ENCODE measurements around the gene ST14.

ST14 gene

DNA sequence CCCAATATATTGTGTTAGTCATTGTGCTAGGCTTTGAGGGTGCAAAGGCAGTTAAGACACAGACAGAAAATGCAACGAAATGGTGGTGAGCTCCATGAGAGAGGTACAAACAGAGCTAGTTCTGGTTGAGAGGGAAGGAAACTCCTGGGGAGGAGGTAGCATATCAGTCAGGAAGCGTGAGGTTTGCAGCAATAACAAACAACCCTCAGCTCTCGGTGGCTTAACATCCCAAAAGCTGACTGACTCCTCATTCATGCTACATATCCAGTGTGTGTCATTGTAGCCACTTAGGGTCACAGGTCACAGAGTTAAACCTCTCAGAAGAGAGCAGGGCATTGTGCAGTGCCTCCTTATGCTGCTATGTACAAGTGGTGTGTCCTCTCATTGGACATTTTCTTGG, 1.7 kb upstream of the ST14 start:
- TF ChIP-seq CTCF (IDR thresholded peaks at IDR 0.05; ENCODE audit: extremely low read depth, missing control alignments): no peak
- no peak for DNase-seq (ENCODE audit: low spot score)

- TF ChIP-seq CTCF (IDR thresholded peaks at IDR 0.05; ENCODE audit: extremely low read depth, missing control alignments): no peak
- DNase-seq (ENCODE audit: low spot score): no peak
These were observed 443 bp upstream of the ST14 start for GRCh38 chr11:130159139-130159538.

GRCh38 chr11:130160498-130161155, 1.0 kb downstream of the ST14 start:
- TF ChIP-seq CTCF (IDR thresholded peaks at IDR 0.05; ENCODE audit: extremely low read depth, missing control alignments): no peak
- DNase-seq (ENCODE audit: low spot score): no peak

DNA sequence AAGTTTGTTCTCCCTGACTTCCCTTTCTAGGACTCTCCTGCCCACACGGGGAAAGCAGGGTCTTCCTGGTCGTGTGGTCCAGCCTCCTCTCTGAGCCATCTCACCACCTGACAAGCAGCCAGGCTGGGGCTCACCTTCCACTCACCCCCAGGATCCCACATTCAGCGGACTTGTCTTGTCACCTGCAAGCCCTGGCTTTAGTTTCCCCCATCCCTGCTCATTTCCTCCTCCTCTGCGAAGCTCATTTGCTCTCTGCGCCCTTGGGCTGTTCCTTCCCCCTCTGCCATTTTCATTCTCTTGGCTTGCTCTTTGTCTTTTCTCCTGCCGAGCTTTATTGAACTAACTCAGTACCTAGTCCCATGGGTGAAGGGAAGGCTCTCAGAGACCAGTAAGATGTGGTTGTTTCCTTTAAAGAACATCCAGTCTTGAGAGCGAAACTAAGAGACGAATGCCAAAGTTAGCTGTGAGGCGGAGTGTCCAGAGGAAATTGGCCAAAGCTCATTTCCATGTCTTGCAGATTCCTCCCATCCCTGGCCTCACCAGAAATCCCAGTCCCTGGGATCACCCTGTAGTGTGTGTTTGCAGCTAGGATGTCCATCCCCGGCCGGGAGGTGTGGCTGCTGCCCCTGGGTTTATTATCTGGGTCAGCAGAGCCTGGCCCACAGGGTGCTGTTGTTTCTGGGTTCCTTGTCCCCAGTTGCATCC, 2.0 kb downstream of the ST14 start:
- DNase-seq (ENCODE audit: low spot score): no peak
- no peak for TF ChIP-seq CTCF (IDR thresholded peaks at IDR 0.05; ENCODE audit: extremely low read depth, missing control alignments)

GRCh38 chr11:130162733-130163132, 3.2 kb downstream of the ST14 start:
- TF ChIP-seq CTCF (IDR thresholded peaks at IDR 0.05; ENCODE audit: extremely low read depth, missing control alignments): no peak
- no peak for DNase-seq (ENCODE audit: low spot score)

DNA sequence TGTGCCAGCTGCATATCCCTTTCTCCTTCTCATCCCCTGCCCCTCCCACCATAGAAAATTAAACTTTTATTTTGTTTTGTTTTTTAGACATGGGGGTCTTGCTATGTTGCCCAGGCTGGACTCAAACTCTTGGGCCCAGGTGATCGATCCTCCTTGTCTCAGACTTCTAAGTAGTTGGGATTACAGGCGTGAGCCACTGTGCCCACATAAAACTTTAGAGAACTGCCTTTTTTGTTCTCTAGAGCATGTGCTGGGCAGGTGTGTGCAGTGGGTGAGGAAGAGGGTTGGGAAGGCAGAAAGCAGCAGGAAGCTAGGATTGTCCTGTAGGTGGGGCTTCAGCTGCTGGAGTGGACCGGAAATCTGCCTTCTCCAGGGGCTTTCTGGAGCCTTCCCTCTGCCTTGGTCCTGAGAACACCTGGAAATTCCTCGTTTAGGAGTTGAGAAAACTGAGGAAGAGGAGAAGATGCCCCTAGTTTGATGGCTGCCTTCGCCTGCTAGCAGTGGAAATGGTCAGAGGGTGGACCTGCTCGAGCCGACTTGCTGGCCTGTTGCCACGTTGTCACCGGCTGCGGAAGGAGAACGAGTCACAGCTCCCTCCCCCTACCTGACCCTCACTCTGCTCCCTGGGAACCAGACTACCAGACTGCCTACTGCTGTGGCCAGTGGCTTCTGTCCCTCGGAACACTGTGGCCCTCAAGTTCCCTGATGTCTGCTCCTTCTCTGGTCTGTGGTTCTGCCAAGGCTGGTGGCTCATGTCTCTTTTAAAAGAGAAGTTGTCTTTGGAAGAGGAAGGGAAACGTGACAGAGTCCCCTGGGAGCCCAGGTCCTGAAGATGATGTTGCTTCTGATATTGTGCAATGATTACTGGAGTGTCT, 4.0 kb downstream of the ST14 start:
- DNase-seq (ENCODE audit: low spot score): no peak
- TF ChIP-seq CTCF (IDR thresholded peaks at IDR 0.05; ENCODE audit: extremely low read depth, missing control alignments): no peak

GRCh38 chr11:130164221-130164570, 4.6 kb downstream of the ST14 start:
- DNase-seq (ENCODE audit: low spot score): no peak
- no peak for TF ChIP-seq CTCF (IDR thresholded peaks at IDR 0.05; ENCODE audit: extremely low read depth, missing control alignments)

Measured in GM20000 (cell line).